Sigmoid colon (tissue), 3 donors: Measurements from ENCODE around the gene ORM1.

Experiments used
- POLR2A ChIP-seq, 2 donors: fragments of 450-650 bp; IDR thresholded peaks; one replicate each; pipeline ENCODE4 v1.6.1; 2016; ENCODE audit warnings: antibody characterized with exemption in 2 of 2, mild to moderate bottlenecking in 2 of 2, moderate library complexity in 2 of 2
- TF ChIP-seq, protein P1 (sequence below), 4 experiments: fragments of 450-650 bp in 3 of 4; fragments of 200-600 bp in 1 of 4; IDR thresholded peaks; one replicate each; pipeline ENCODE4 v1.5.1; 2016 to 2019; ENCODE audit warnings: antibody characterized with exemption in 4 of 4, mild to moderate bottlenecking in 3 of 4, moderate library complexity in 2 of 4

DNA sequence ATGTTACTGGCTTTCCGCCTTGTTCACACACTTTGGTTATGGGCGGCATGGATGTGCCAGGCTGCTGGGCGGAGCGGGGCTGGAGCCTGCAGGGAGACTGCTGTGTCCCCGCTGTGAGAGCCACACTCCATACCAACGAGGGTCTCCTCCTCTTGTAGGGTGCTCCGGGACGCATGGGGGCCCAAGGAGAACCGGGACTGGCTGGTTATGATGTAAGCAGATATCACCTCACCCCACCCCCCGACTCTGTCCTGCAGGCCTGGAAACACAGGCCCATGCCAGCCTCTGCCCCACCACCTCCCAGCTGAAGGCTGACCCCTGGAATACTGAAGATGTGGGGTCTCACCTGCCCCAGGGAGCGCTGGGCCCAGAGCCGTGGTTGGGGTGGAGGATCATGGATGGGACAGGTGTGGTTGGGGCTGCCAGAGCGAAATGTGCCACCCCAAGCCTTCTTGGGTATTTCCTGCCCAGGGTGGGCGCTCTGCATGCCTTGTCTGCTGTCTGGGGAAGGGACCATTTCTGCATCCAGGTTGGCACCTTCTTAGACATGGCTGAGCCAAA lies 39.3 kb upstream of the ORM1 start:
- TF ChIP-seq POLR2A (IDR thresholded peaks at IDR 0.05) = no peak
- TF ChIP-seq, protein P1, sequence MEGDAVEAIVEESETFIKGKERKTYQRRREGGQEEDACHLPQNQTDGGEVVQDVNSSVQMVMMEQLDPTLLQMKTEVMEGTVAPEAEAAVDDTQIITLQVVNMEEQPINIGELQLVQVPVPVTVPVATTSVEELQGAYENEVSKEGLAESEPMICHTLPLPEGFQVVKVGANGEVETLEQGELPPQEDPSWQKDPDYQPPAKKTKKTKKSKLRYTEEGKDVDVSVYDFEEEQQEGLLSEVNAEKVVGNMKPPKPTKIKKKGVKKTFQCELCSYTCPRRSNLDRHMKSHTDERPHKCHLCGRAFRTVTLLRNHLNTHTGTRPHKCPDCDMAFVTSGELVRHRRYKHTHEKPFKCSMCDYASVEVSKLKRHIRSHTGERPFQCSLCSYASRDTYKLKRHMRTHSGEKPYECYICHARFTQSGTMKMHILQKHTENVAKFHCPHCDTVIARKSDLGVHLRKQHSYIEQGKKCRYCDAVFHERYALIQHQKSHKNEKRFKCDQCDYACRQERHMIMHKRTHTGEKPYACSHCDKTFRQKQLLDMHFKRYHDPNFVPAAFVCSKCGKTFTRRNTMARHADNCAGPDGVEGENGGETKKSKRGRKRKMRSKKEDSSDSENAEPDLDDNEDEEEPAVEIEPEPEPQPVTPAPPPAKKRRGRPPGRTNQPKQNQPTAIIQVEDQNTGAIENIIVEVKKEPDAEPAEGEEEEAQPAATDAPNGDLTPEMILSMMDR (IDR thresholded peaks at IDR 0.05) = no peak
